GM12872 (cell line): ENCODE measurements around the gene LINC01488.

Experiments
- TF ChIP-seq, protein P1 (sequence below): IDR thresholded peaks from 3 replicates; pipeline ENCODE4 v1.5.1; 2011; ENCODE audit warnings: low read depth, mild to moderate bottlenecking, low read length, moderate library complexity; ENCODE audit not compliant: insufficient read depth

The LINC01488 gene

DNA sequence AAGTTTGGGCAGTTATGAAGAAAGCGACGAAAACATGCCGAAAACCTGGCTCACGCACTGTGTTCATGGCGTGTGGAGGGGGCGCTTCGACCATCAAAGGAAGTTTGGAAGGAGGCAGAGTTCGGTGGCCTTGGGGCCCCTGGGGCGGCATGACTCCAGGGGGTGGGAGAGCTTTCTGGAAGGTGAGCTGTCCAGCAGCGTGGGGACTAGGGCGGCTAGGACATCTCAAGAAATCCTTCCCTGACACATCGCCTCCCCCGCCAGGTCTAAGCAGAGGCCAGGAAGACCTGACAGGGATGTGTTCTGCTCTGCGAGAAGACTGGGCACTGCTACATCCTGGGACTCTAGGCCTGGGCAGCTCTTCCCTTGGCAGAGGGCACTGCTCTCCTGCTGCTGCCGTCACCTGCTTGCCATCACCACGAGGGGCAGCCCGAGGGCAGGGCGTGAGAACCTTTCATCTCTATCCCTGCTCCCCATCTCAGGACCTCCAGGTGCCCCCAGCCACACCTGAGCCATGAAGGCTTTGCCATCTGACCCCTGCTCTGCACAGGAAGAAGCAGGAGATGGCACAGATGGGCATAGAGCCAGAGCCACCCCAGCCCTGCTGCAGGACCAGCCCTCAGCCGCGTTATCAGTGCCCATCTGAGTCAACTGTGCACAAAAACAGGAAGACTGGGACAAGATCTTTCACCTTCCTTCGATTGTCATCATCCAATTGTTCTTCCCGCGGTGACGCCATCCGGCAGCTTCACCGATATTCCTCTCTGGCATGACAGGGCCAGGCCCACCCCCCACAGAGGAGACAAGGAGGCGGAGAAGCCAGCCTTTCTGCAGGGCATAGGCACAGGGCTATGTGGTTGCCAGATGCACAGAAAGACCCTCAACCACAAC lies 12.7 kb downstream of the LINC01488 start:
- TF ChIP-seq, protein P1, sequence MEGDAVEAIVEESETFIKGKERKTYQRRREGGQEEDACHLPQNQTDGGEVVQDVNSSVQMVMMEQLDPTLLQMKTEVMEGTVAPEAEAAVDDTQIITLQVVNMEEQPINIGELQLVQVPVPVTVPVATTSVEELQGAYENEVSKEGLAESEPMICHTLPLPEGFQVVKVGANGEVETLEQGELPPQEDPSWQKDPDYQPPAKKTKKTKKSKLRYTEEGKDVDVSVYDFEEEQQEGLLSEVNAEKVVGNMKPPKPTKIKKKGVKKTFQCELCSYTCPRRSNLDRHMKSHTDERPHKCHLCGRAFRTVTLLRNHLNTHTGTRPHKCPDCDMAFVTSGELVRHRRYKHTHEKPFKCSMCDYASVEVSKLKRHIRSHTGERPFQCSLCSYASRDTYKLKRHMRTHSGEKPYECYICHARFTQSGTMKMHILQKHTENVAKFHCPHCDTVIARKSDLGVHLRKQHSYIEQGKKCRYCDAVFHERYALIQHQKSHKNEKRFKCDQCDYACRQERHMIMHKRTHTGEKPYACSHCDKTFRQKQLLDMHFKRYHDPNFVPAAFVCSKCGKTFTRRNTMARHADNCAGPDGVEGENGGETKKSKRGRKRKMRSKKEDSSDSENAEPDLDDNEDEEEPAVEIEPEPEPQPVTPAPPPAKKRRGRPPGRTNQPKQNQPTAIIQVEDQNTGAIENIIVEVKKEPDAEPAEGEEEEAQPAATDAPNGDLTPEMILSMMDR = no peak

DNA sequence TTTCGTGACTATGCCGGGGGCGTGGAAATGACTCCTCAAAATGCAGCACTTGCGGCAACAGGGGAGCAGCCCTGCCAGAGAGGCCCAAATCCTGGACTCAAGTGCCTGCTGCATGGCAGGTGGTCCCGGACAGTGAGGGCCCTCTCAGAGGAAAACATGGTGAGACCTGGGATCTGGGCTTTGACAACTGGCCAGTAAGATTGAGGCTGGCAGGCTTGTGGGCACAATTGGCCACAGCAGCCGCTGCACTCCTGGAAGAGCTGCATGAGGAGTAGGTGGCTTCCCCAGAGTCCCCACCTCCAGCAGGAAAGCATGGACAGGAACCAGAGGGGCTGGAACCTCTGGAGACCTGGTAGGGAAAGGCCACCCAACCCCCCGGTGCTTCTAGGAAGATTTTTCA lies 13.4 kb downstream of the LINC01488 start:
- TF ChIP-seq, protein P1 = no peak

DNA sequence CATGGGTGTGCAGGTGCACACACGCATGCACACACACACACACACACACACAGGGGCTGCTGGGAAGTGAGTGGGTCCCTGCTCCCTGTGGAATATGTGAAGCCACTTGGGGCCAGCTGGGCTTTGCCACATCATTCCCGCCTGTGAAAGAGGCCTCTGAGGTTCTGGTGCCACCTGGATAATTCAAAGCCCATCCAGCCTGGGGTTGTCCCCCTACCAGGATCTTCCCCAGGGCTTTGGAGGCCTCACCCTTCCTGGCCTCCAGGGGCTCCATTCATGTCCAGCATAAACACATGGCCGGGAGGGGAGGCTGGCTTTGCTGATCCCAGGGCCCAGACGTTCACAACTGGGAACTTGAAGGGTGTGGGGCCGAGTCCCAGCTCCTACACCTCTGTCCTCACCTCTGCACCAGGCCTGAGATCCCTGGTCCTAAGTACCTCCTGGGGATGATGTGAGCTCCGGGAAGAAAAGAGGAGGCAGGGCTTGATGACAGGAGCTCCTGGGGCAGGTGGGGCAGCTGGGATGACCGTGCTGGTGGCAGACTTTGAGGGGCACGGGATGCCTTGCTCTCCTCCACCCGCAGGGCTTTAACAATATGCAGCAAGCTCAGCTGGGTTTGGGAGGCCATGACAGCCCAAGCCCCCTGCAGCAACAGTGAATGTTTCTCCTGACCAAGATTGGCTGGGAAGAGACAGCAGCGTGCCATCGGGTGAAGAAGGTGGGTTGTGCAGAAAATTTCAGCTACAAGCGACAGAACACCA lies 14.2 kb downstream of the LINC01488 start:
- TF ChIP-seq, protein P1 = no peak

DNA sequence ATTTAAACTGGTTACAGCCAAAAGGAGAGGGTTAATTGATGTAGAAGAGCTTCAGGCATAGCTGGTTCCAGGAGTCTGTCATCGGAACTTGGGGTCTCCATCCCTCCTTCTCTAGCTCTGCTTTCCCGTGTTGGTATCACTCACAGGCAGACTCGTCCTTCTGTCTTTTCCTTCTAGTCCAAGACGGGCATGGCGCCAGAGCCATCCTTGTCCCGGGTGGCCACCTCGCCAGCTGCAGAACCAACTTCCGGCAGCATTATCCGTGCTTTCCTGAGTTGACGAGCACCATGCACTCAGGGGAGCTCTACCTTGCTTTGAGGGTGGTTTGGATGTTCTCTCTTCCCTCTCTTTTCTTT lies 14.7 kb downstream of the LINC01488 start:
- TF ChIP-seq, protein P1 = no peak

DNA sequence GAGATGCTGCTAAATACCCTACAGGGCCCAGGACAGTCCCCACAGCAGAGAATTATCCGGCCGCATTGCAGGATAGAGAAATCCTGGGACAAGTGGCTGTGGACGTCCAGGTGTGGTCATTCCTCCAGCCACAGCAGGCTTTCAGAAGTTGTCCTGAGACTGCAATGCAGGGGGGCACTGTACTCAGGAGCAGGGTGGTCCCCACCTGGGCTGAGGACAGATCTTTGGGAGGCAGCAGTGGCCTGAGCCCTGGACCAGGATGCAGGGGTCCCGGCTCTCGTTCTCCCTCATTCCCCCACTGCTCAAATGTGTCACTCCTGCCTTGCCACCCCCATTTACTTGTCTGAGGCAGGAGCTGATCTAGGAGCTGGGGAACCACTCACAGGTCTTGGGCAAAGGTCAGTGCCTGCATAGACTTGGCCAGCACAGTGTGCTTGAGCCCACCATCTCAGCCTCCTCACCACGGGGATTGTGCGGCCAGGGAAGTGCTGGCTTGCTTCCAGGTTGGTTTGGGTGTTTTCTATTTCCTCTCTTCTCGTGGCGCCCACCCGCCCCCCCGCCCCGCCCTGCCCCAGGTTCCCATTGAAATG lies 15.3 kb downstream of the LINC01488 start:
- TF ChIP-seq, protein P1 = no peak

DNA sequence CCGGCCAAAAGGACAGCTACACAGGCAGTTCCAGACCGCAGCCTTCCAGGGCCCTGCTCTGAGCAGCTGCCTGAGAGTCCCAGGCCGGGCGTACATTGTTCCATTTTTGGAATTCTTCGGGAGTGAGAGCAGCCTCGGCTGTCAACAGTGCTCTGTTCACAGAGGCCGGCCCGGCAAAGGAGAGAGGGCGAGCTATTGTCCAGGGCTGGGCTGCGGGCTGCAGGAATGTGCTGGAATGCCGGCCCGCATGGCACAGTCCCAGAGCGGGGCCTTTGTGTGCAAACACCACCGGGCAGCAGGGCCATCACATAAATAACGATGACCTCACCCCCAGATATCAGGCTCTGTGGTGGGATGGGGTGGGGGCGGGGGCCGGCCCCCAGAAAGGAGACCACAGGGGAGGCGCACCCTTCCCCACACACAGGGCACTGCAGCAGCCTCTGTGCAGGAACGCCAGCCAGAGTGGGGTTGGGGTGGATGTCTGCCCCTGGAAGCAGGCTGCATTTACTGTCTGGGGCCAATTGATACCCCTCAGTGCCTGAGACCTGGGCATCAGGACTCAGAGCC lies 15.8 kb downstream of the LINC01488 start:
- TF ChIP-seq, protein P1 = no peak
